Colonic mucosa (tissue), 4 donors: ENCODE measurements around the gene ENTPD1. TPM values are rescaled to one million over a fixed set of nuclear protein-coding genes. Genes with fewer than 3 reads are reported as not detected.

Source experiments
- DNase-seq: peaks from one replicate; pipeline ENCODE4 v3.0.0-alpha.2; 2020
- H3K27ac ChIP-seq: fragments of 200-600 bp; one replicate; pipeline ENCODE4 v1.8.0; 2021
- H3K27me3 ChIP-seq: fragments of 200-600 bp; one replicate; pipeline ENCODE4 v1.8.0; 2021
- H3K36me3 ChIP-seq: fragments of 200-600 bp; one replicate; pipeline ENCODE4 v1.8.0; 2021
- H3K4me1 ChIP-seq: fragments of 200-600 bp; one replicate; pipeline ENCODE4 v1.8.0; 2021; ENCODE audit warnings: mild to moderate bottlenecking
- H3K4me3 ChIP-seq: fragments of 200-600 bp; one replicate; pipeline ENCODE4 v1.8.0; 2021
- H3K9ac ChIP-seq, 2 donors: one replicate each; pipeline ENCODE4 v1.7.0; 2013; ENCODE audit warnings: control low read depth in 2 of 2, low read depth in 2 of 2, low read length in 2 of 2
- H3K9me3 ChIP-seq: fragments of 200-600 bp; one replicate; pipeline ENCODE4 v1.8.0; 2021
- CTCF ChIP-seq: fragments of 200-600 bp; IDR thresholded peaks from one replicate; pipeline ENCODE4 v1.8.0; 2022; ENCODE audit warnings: antibody characterized with exemption, mild to moderate bottlenecking
- intact Hi-C: fragments of 100-400 bp; cut with DNase I; formaldehyde crosslinking; loops from one replicate; pipeline ENCODE4 v1.14.1; 2022
- total RNA-seq, 2 donors: library from RNA; stranded (reverse); fragmentation: NEBNext Ultra II Directional in 1 of 2; extraction: Animal tissue kit (Norgen Biotek cat#: 25700) in 1 of 2; gene quantifications; one replicate each; pipeline ENCODE4 v1.2.1, GENCODE V29; 2021
- donor health status: healthy.
- donor health status: DM: no; HTN: no; CAD: no.
- donor health status: DM: no; HTN: no; CAD: no.

The ENTPD1 gene
- total RNA-seq, 2 donors from 2014 or later = 4.5 to 10.8 TPM

GRCh38 chr10:95783741-95784140, 27.8 kb downstream of the ENTPD1 start:
- Histone ChIP-seq H3K4me1 (no peaks in the 10 kb centered on the region), H3K9ac (no peak overlapping the region), H3K27me3 (no peaks in the 10 kb centered on the region), H3K4me3 (no peak overlapping the region), H3K27ac (no peak overlapping the region), H3K36me3 (no peaks in the 10 kb centered on the region), H3K9me3 (no peaks in the 10 kb centered on the region)
- intact Hi-C loops = no loop called here
- DNase-seq = no peak
- no peak for TF ChIP-seq CTCF

- DNase-seq = no peak
- Histone ChIP-seq H3K9me3 (no peaks in the 10 kb centered on the region), H3K9ac (no peak overlapping the region), H3K27ac (no peak overlapping the region), H3K4me1 (no peaks in the 10 kb centered on the region), H3K27me3 (no peaks in the 10 kb centered on the region), H3K36me3 (no peaks in the 10 kb centered on the region), H3K4me3 (no peak overlapping the region)
- no peak for TF ChIP-seq CTCF
- intact Hi-C loops = no loop called here
Observed at GRCh38 chr10:95784279-95784913, 28.4 kb downstream of the ENTPD1 start.

GRCh38 chr10:95785317-95785716, 29.4 kb downstream of the ENTPD1 start:
- H3K36me3 ChIP-seq = no peaks in the 10 kb centered on the region
- no peak overlapping the region for H3K27ac ChIP-seq
- H3K4me1 ChIP-seq = no peaks in the 10 kb centered on the region
- H3K9ac ChIP-seq = no peak overlapping the region
- no peak for TF ChIP-seq CTCF
- intact Hi-C loops = no loop called here
- no peaks in the 10 kb centered on the region for H3K9me3 ChIP-seq
- no peak for DNase-seq
- H3K27me3 ChIP-seq = no peaks in the 10 kb centered on the region
- H3K4me3 ChIP-seq = no peak overlapping the region

GRCh38 chr10:95785942-95786669, 30.1 kb downstream of the ENTPD1 start:
- Histone ChIP-seq H3K4me1 (no peaks in the 10 kb centered on the region), H3K4me3 (no peak overlapping the region), H3K27me3 (no peaks in the 10 kb centered on the region), H3K36me3 (no peaks in the 10 kb centered on the region), H3K9me3 (no peaks in the 10 kb centered on the region), H3K9ac (no peak overlapping the region), H3K27ac (no peak overlapping the region)
- DNase-seq = no peak
- no peak for TF ChIP-seq CTCF
- intact Hi-C loops = no loop called here

GRCh38 chr10:95787447-95787846, 31.5 kb downstream of the ENTPD1 start:
- no peaks in the 10 kb centered on the region for H3K9me3 ChIP-seq
- intact Hi-C loops = no loop called here
- H3K36me3 ChIP-seq = no peaks in the 10 kb centered on the region
- no peak for DNase-seq
- H3K4me1 ChIP-seq = no peaks in the 10 kb centered on the region
- H3K27ac ChIP-seq = no peak overlapping the region
- no peak overlapping the region for H3K4me3 ChIP-seq
- TF ChIP-seq CTCF = no peak
- no peak overlapping the region for H3K9ac ChIP-seq
- no peaks in the 10 kb centered on the region for H3K27me3 ChIP-seq
